ENCODE results near the gene SOX14. TPM values are rescaled to one million over a fixed set of nuclear protein-coding genes. Genes with fewer than 3 reads are reported as not detected.

The SOX14 gene
- total and polyA plus RNA-seq, 2 of the 4 experiments (the other 2 are of a cell fraction), result not detected

- intact Hi-C loops (cut with micrococcal nuclease) (no loop called here), in situ Hi-C loops (cut with MboI; ENCODE audit: low sequenced_read_pairs) (no loop called here), dilution Hi-C loops (cut with HindIII; ENCODE audit: low sequenced_read_pairs, unreplicated experiment) (no loop called here)
- no TSS peak for BruUV-seq (replicated peaks)
- Histone ChIP-seq H3K23ac (ENCODE audit: low read depth, low read length) (no peak overlapping the region), H2AK9ac (replicated peaks; ENCODE audit: low read depth, low read length, poor library complexity) (no peak overlapping the region), H3K14ac (replicated peaks; ENCODE audit: low read depth, low read length) (no peak overlapping the region), H2BK5ac (ENCODE audit: low read depth, low read length, poor library complexity, severe bottlenecking) (no peak overlapping the region), H3K4ac (ENCODE audit: low read depth, low read length) (no peak overlapping the region), H3K36me3 (ENCODE audit: control insufficient read depth, insufficient read depth, low read length) (no peaks in the 10 kb centered on the region), H4K20me1 (ENCODE audit: insufficient read depth, low read length) (no peaks in the 10 kb centered on the region), H3K79me1 (ENCODE audit: low read depth in 1 of 2, low read length in 2 of 2) (no peaks in the 10 kb centered on the region), H3K4me1 (ENCODE audit: control insufficient read depth, insufficient read depth, low read length) (no peaks in the 10 kb centered on the region), H3K4me3 (ENCODE audit: insufficient read depth, low read depth, low read length) (no peak overlapping the region), H4K5ac (ENCODE audit: low read depth, low read length) (no peak overlapping the region), H2BK120ac (ENCODE audit: low read depth, low read length) (no peak overlapping the region), H3K9ac (ENCODE audit: low read depth, low read length) (no peak overlapping the region), H3K9me3 (ENCODE audit: control insufficient read depth, insufficient read depth, low read length) (no peaks in the 10 kb centered on the region), H3K18ac (ENCODE audit: low read depth, low read length) (no peak overlapping the region), H2BK15ac (ENCODE audit: low read depth, low read length) (no peak overlapping the region), H3K4me2 (ENCODE audit: low read depth, low read length) (no peak overlapping the region), H2AFZ (replicated peaks; ENCODE audit: low read length, poor library complexity) (no peak overlapping the region), H4K8ac (ENCODE audit: low read depth in 2 of 2, low read length in 2 of 2) (no peak overlapping the region), H2AK5ac (ENCODE audit: low read depth, low read length) (no peak overlapping the region), H3K27ac (ENCODE audit: insufficient read depth, low read length) (no peak overlapping the region), H3K56ac (ENCODE audit: extremely low read depth, insufficient read depth, low read length) (no peak overlapping the region), H3K9me1 (ENCODE audit: insufficient read depth, low read length) (no peaks in the 10 kb centered on the region), H3K27me3 (ENCODE audit: control insufficient read depth, insufficient read depth, low read length) (peaks cover 39% of the 10 kb centered on the region), H2BK20ac (ENCODE audit: low read depth, low read length) (no peak overlapping the region), H4K91ac (ENCODE audit: insufficient read depth, low read depth, low read length) (no peak overlapping the region)
- no peak for ATAC-seq (ENCODE audit: low read depth)
- TF ChIP-seq CTCF (conservative IDR thresholded peaks at IDR 0.05; ENCODE audit: low read depth, low read length) (no peak), POLR2A (IDR thresholded peaks at IDR 0.05; ENCODE audit: low read depth, low read length) (no peak), RAD21 (IDR thresholded peaks at IDR 0.05; ENCODE audit: low read length) (no peak), MAZ (IDR thresholded peaks at IDR 0.05; ENCODE audit: borderline replicate concordance, low read depth, low read length) (no peak), MXI1 (IDR thresholded peaks at IDR 0.05; ENCODE audit: borderline replicate concordance, low read depth, low read length) (no peak), NFE2L2 (IDR thresholded peaks at IDR 0.05; ENCODE audit: low read depth, low read length) (no peak), CHD1 (IDR thresholded peaks at IDR 0.05; ENCODE audit: low read depth, low read length) (no peak), CEBPB (IDR thresholded peaks at IDR 0.05; ENCODE audit: low read depth, low read length) (no peak), FOS (IDR thresholded peaks at IDR 0.05; ENCODE audit: low read depth, low read length) (no peak), ELK1 (IDR thresholded peaks at IDR 0.05; ENCODE audit: borderline replicate concordance, low read depth, low read length) (no peak), USF2 (IDR thresholded peaks at IDR 0.05; ENCODE audit: low read depth, low read length) (no peak), SMC3 (IDR thresholded peaks at IDR 0.05; ENCODE audit: low read depth, low read length) (no peak), BHLHE40 (IDR thresholded peaks at IDR 0.05; ENCODE audit: low read depth, low read length) (no peak), RFX5 (IDR thresholded peaks at IDR 0.05; ENCODE audit: low read depth, low read length) (no peak), MAFK (IDR thresholded peaks at IDR 0.05; ENCODE audit: low read depth, low read length) (no peak), RCOR1 (IDR thresholded peaks at IDR 0.05; ENCODE audit: insufficient replicate concordance, low read length) (no peak)
- 13% methylated on average over 3 of the region's 8 CpGs; no CpG with 5 or more reads in 1 of the 2 experiments for WGBS, 2 experiments (ENCODE audit: extremely low coverage in 2 of 2, insufficient read length in 1 of 2)
- ChIA-PET POLR2A (ENCODE audit: unreplicated experiment) (no interaction called here), CTCF (no interaction called here)
- no peak for DNase-seq
Observed at GRCh38 chr3:137759505-137759904, 4.6 kb upstream of the SOX14 start.

Data from IMR-90 (cell line).